Natural killer cell (primary cell): Measurements from ENCODE around the gene F2RL2. TPM values are rescaled to one million over a fixed set of nuclear protein-coding genes. Genes with fewer than 3 reads are reported as not detected.

Experiments
- ATAC-seq, 3 donors: fragments of 150-1000 bp in 2 of 3; fragments of 200-7000 bp in 1 of 3; cut with Tn5 transposase; 1 replicate in 1 of 3; 2 replicates in 2 of 3; pipeline ENCODE4 v1.10.0; 2021; ENCODE audit warnings: mild to moderate bottlenecking in 2 of 3, moderate library complexity in 2 of 3
- DNase-seq, 2 donors: peaks; one replicate each; pipeline versions ENCODE4 v3.0.0 to v3.0.0-alpha.2; 2013 to 2021; ENCODE audit warnings: mixed read lengths in 1 of 2
- H3K27ac ChIP-seq: one replicate; pipeline ENCODE4 v1.5.1; 2013; ENCODE audit warnings: mild to moderate bottlenecking, low read length
- H3K27me3 ChIP-seq: one replicate; pipeline ENCODE4 v1.6.1; 2013; ENCODE audit warnings: low read length; ENCODE audit not compliant: control insufficient read depth, insufficient read depth
- H3K36me3 ChIP-seq: one replicate; pipeline ENCODE4 v1.6.1; 2013; ENCODE audit warnings: low read length; ENCODE audit not compliant: control insufficient read depth, insufficient read depth
- H3K4me1 ChIP-seq: one replicate; pipeline ENCODE4 v1.6.1; 2013; ENCODE audit warnings: low read length; ENCODE audit not compliant: control insufficient read depth, insufficient read depth
- H3K4me3 ChIP-seq: one replicate; pipeline ENCODE4 v1.5.1; 2013; ENCODE audit warnings: low read length
- H3K9me3 ChIP-seq: one replicate; pipeline ENCODE4 v1.6.1; 2013; ENCODE audit warnings: low read length; ENCODE audit not compliant: control insufficient read depth, insufficient read depth
- H3K27ac Mint-ChIP-seq, 2 donors: one replicate each; pipeline ENCODE4 v1.8.0; 2022; ENCODE audit warnings: mild to moderate bottlenecking in 2 of 2, mixed read lengths in 2 of 2, moderate library complexity in 1 of 2
- H3K27me3 Mint-ChIP-seq, 2 donors: one replicate each; pipeline ENCODE4 v1.8.0; 2022; ENCODE audit warnings: low read depth in 2 of 2, mixed read lengths in 2 of 2
- H3K36me3 Mint-ChIP-seq: one replicate; pipeline ENCODE4 v1.8.0; 2022; ENCODE audit warnings: mixed read lengths
- H3K4me1 Mint-ChIP-seq, 2 donors: one replicate each; pipeline ENCODE4 v1.8.0; 2022; ENCODE audit warnings: mixed read lengths in 2 of 2
- H3K4me3 Mint-ChIP-seq: one replicate; pipeline ENCODE4 v1.8.0; 2022; ENCODE audit warnings: mild to moderate bottlenecking, moderate library complexity, mixed read lengths
- H3K9me3 Mint-ChIP-seq, 2 donors: one replicate each; pipeline ENCODE4 v1.8.0; 2022; ENCODE audit warnings: mixed read lengths in 2 of 2
- whole genome bisulfite sequencing: methylation state at CpG from one replicate; pipeline ENCODE4 v1.1.7; 2013; ENCODE audit warnings: missing lambda C conversion rate; ENCODE audit not compliant: insufficient coverage; 5-methylcytosine and 5-hydroxymethylcytosine counted together
- intact Hi-C: fragments of 100-400 bp; cut with micrococcal nuclease; formaldehyde crosslinking; loops from one replicate; pipeline ENCODE4 v1.14.2; 2022
- total RNA-seq, 4 donors: library from RNA; stranded (reverse); fragments of 120-200 nt in 1 of 4; gene quantifications; one replicate each; pipeline versions ENCODE4 v1.2.3 to v1.2.4, GENCODE V29; 2013 to 2022
- TF ChIP-seq, protein P1 (sequence below): fragments of 200-600 bp; IDR thresholded peaks from one replicate; pipeline ENCODE4 v1.8.0; 2022; ENCODE audit warnings: antibody characterized with exemption

F2RL2 gene
- total RNA-seq, 3 donors from 2014 or later (not counting 1 experiment from before 2014, with no cell fraction given) = not detected

DNA sequence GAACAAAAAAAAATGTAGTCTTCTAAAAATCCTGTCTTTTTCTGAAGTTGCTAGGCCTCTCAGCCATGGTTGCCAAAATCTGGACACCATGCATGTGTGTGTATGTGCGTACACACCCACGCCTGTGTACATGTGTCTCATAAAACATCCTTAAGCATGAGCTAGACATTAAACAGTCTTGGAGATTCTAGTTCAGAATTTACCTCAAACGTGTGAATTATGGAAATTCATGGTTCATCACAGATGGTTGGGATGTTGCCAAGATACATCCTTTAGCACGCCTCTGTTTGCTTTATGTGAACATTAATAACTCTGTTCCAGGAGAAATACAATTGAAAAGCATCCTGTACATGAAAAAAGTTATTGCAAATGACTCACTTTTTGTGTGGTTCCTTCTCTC is 53.0 kb downstream of the F2RL2 start:
- H3K36me3 ChIP-seq = peaks cover 29% of the 10 kb centered on the region
- H3K27me3 ChIP-seq = no peaks in the 10 kb centered on the region
- no peak overlapping the region for H3K27ac ChIP-seq
- TF ChIP-seq, protein P1, sequence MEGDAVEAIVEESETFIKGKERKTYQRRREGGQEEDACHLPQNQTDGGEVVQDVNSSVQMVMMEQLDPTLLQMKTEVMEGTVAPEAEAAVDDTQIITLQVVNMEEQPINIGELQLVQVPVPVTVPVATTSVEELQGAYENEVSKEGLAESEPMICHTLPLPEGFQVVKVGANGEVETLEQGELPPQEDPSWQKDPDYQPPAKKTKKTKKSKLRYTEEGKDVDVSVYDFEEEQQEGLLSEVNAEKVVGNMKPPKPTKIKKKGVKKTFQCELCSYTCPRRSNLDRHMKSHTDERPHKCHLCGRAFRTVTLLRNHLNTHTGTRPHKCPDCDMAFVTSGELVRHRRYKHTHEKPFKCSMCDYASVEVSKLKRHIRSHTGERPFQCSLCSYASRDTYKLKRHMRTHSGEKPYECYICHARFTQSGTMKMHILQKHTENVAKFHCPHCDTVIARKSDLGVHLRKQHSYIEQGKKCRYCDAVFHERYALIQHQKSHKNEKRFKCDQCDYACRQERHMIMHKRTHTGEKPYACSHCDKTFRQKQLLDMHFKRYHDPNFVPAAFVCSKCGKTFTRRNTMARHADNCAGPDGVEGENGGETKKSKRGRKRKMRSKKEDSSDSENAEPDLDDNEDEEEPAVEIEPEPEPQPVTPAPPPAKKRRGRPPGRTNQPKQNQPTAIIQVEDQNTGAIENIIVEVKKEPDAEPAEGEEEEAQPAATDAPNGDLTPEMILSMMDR = no peak
- H3K36me3 Mint-ChIP-seq = no peaks in the 10 kb centered on the region
- no peaks in the 10 kb centered on the region for H3K9me3 Mint-ChIP-seq
- peak overlapping the region; percentile 7 to 59 for H3K27ac Mint-ChIP-seq
- ATAC-seq (no peak), DNase-seq (no peak)
- 93% methylated on average over 4 of the region's 4 CpGs for WGBS
- peaks cover 24 to 38% of the 10 kb centered on the region in 2 donors for H3K4me1 Mint-ChIP-seq
- intact Hi-C loops = no loop called here
- H3K4me3 ChIP-seq = no peak overlapping the region
- H3K4me1 ChIP-seq = no peaks in the 10 kb centered on the region
- H3K4me3 Mint-ChIP-seq = no peak overlapping the region
- H3K9me3 ChIP-seq = no peaks in the 10 kb centered on the region
- H3K27me3 Mint-ChIP-seq = no peaks in the 10 kb centered on the region

Other genes with a start within 250 kb of the F2RL2 start
- gene IQGAP2, start 220.1 kb downstream of the F2RL2 start, total RNA-seq = 100 to 1,000 TPM; 172 to 218 (median 207) TPM
- 10 to 100 TPM; 43.2 to 53.9 (median 50.1) TPM for gene F2R, start 92.7 kb upstream of the F2RL2 start, total RNA-seq
- under 1 TPM in 2 of 3 donors, not detected in 1; 0.29 to 0.35 TPM for gene F2RL1, start 195.6 kb upstream of the F2RL2 start, total RNA-seq
- gene S100Z, start 226.6 kb upstream of the F2RL2 start, total RNA-seq = 1 to 10 TPM in 1 of 3 donors, under 1 TPM in 2; 0.60 to 3.3 (median 0.91) TPM